Measurements from ENCODE around the gene EIF2A. TPM values are rescaled to one million over a fixed set of nuclear protein-coding genes. Genes with fewer than 3 reads are reported as not detected.
"Not testable (repeated sequence)": the region's sequence is repeated elsewhere in the genome, so short reads cannot be mapped to it uniquely, and the experiment has no call there.

EIF2A gene
- total RNA-seq = 65.7 and 75.6 TPM in 2 replicates
- long read RNA-seq, transcript EIF2A-203 (14 exons, 2,198 nt) = major isoform, 162 of 286 reads
- long read RNA-seq, partial matches to known transcripts = 101 of 286 reads
- long read RNA-seq, other reads (novel, unspliced or antisense) = 20 of 286 reads

DNA sequence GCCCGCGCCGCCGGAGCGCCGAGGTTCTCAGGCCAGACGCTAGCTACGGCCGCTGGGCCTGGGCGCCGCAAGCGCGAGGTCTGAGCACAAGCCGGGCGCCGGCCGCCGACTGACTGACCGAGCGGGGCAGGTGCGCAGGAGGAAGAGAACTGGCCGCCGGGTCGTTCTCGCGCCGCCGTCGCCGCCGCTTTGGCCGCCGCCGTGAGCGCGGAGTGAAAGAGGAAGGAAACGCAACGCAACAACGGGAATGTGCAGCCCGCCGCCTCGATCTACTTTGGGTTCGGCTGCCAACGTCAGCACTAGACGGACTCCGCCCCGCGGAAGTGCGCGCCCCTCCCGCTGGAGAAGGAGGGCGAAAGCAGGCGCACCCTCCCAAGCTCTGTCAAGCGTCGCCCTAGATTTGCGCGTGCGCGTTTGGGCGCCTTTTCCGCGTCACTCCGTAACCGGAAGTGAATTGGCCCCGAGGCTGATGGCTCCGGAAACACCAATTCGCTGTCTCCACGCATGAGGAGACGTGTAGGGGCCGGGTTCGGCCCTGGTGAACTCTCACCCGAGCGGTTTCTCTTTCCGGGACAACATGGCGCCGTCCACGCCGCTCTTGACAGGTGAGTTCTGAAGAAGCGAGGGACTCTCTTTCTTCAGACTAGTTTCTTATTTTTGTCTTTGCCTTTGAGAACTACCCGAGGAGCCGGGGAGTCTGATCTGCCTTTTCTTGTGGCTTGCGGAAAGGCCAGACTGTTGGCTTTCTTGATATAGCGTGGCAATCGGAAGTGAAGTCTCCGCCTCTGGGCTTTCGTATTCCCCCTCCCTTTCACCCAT is at the start of gene EIF2A, which contains the start of gene SERP1:
EIF2A (plus strand) TSS at position 562 of the 819 bp plus-strand sequence; CDS start at position 578, 16 bp downstream.
SERP1 (minus strand) TSS at position 271 of the 819 bp plus-strand sequence. CDS start 361 bp downstream, outside the sequence.
- Mint-ChIP-seq H3K36me3 (ENCODE audit: low read depth) (no peaks in the 10 kb centered on the region), H3K4me1 (peaks cover 42% of the 10 kb centered on the region), H3K9me3 (no peaks in the 10 kb centered on the region), H3K27ac (ENCODE audit: unreplicated experiment) (peak within 1 kb of the TSS; percentile 83), H3K4me3 (peak within 1 kb of the TSS; percentile 93), H3K27me3 (ENCODE audit: low read depth) (no peaks in the 10 kb centered on the region)
- TF ChIP-seq, protein P1, sequence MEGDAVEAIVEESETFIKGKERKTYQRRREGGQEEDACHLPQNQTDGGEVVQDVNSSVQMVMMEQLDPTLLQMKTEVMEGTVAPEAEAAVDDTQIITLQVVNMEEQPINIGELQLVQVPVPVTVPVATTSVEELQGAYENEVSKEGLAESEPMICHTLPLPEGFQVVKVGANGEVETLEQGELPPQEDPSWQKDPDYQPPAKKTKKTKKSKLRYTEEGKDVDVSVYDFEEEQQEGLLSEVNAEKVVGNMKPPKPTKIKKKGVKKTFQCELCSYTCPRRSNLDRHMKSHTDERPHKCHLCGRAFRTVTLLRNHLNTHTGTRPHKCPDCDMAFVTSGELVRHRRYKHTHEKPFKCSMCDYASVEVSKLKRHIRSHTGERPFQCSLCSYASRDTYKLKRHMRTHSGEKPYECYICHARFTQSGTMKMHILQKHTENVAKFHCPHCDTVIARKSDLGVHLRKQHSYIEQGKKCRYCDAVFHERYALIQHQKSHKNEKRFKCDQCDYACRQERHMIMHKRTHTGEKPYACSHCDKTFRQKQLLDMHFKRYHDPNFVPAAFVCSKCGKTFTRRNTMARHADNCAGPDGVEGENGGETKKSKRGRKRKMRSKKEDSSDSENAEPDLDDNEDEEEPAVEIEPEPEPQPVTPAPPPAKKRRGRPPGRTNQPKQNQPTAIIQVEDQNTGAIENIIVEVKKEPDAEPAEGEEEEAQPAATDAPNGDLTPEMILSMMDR (conservative IDR thresholded peaks at IDR 0.05) = no peak
- DNase-seq (ENCODE audit: low read depth, low spot score) = peak; percentile 97

DNA sequence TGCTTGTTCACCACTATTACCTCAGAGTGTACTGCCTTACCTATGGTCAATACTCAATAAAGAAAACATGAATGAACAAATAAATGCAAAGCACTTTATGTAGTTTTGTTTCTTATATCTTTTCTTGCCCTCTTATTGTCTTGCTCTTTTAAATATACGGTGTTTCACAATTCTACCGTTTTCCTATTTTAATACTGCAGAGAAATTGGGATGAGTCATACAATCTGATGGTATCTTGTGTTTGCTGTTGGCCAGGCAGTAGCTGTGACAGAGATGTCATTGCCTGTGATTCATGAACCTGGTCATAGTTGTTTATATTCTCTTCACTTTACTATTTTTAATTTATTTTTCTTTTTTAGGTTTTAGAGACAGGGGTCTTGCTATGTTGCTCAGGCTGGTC is 48.6 kb upstream of the EIF2A start:
- H3K27me3 Mint-ChIP-seq (ENCODE audit: low read depth) = no peaks in the 10 kb centered on the region
- DNase-seq (ENCODE audit: low read depth, low spot score) = no peak
- H3K9me3 Mint-ChIP-seq = peaks cover 9% of the 10 kb centered on the region
- peaks cover 5% of the 10 kb centered on the region for H3K36me3 Mint-ChIP-seq (ENCODE audit: low read depth)
- no peak overlapping the region for H3K4me3 Mint-ChIP-seq
- TF ChIP-seq, protein P1 (conservative IDR thresholded peaks at IDR 0.05) = no peak
- H3K4me1 Mint-ChIP-seq = peaks cover 20% of the 10 kb centered on the region
- H3K27ac Mint-ChIP-seq (ENCODE audit: unreplicated experiment) = no peak overlapping the region

DNA sequence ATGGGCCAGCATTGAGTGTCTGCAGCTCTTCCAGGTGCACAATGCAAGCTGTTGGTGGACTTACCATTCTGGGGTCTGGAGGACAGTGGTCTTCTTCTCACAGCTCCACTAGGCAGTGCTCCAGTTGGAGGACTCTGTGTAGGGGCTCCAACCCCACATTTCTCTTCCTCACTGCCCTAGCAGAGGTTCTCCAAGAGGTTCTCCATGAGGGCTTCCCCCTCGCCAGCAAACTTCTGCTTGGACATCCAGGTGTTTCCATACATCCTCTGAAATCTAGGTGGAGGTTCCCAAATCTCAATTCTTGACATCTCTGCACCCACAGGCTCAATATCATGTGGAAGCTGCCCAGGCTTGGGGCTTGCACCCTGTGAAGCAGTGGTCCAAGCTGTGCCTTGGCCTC is 45.6 kb upstream of the EIF2A start:
- not testable (repeated sequence) for H3K4me1 Mint-ChIP-seq; H3K9me3 Mint-ChIP-seq; DNase-seq (ENCODE audit: low read depth, low spot score); H3K27me3 Mint-ChIP-seq (ENCODE audit: low read depth); H3K4me3 Mint-ChIP-seq; H3K27ac Mint-ChIP-seq (ENCODE audit: unreplicated experiment); H3K36me3 Mint-ChIP-seq (ENCODE audit: low read depth)

DNA sequence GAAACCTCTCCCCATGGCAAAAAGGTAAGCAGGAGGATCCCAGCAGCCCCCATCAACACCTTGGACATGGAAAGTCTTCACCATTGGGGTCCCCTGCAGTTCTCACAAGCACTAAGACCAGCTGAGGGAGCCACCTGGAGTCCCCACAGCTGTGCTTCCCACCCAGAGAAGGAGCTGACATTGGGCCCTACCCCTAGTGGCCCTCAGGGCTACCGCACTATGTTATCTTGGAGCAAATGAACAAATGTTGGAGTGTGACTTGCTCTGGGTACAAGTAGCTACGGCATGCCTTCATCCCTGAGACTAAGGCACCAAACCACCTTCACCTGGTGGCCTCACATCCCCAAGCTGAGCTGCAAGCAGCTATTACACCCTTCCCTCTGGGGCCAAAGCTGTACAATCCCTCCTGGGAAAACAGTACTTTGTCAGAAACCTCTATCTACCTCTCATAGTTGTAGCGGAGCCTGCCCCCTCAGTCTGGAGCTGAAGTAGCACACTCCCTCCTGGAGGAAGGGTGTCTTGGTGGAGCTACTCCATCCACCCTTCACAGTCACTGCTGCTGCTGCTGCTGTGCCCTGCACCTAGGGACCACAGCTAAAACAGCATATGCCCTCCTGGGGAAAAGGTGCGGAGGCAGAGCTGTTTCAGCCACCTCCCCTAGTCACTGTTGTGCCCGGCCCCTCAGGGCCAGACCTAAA is 43.0 kb upstream of the EIF2A start:
- Mint-ChIP-seq H3K9me3 (peaks cover 14% of the 10 kb centered on the region), H3K36me3 (ENCODE audit: low read depth) (peaks cover 7% of the 10 kb centered on the region), H3K27ac (ENCODE audit: unreplicated experiment) (no peak overlapping the region), H3K27me3 (ENCODE audit: low read depth) (no peaks in the 10 kb centered on the region), H3K4me3 (no peak overlapping the region), H3K4me1 (peaks cover 8% of the 10 kb centered on the region)
- TF ChIP-seq, protein P1 (conservative IDR thresholded peaks at IDR 0.05) = no peak
- DNase-seq (ENCODE audit: low read depth, low spot score) = no peak

DNA sequence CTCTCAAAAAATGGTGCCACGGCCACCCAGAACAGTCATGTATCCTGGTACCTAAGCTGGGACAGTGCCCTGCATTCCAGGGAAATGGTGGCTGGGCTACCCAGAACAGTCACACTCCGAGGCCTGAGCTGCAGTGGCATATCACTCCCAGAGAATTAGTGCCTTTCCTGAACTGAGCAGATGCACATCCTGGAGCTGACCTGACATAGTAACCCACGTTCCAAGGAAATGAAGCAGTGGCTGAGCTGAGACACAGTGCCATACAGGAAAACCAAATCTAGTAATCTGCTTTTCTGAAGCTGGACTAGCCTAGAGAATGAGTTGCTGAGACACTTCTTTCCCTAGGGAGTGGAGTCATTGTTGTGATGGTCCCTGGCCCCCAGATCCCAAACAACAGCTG is 42.1 kb upstream of the EIF2A start:
- no peak for DNase-seq (ENCODE audit: low read depth, low spot score)
- Mint-ChIP-seq H3K27ac (ENCODE audit: unreplicated experiment) (no peak overlapping the region), H3K4me3 (no peak overlapping the region), H3K4me1 (peaks cover 8% of the 10 kb centered on the region), H3K27me3 (ENCODE audit: low read depth) (no peaks in the 10 kb centered on the region), H3K9me3 (peaks cover 14% of the 10 kb centered on the region), H3K36me3 (ENCODE audit: low read depth) (peaks cover 7% of the 10 kb centered on the region)
- TF ChIP-seq, protein P1 (conservative IDR thresholded peaks at IDR 0.05) = no peak
